GM12878 (cell line): ENCODE data around the gene PRRC2C.

Experiments
- EZH2 ChIP-seq: IDR thresholded peaks from 2 replicates; pipeline ENCODE4 v1.6.1; 2012; ENCODE audit warnings: low read depth, mild to moderate bottlenecking, control low read depth, inconsistent platforms, low read length, borderline replicate concordance; ENCODE audit not compliant: control insufficient read depth
- FOS ChIP-seq: IDR thresholded peaks from 3 replicates; pipeline ENCODE4 v1.6.1; 2011; ENCODE audit warnings: borderline replicate concordance; ENCODE audit not compliant: insufficient read length; ENCODE audit errors: extremely low read depth
- JUNB ChIP-seq: IDR thresholded peaks from 2 replicates; pipeline ENCODE4 v1.6.1; 2016; ENCODE audit warnings: antibody characterized with exemption, mild to moderate bottlenecking
- POLR2A ChIP-seq: IDR thresholded peaks from 2 replicates; pipeline ENCODE4 v1.6.1; 2011; ENCODE audit warnings: low read depth, mild to moderate bottlenecking, low read length
- ZNF274 ChIP-seq: IDR thresholded peaks from one replicate; pipeline ENCODE4 v1.8.0; 2011; ENCODE audit not compliant: insufficient read length, insufficient read depth
- TF ChIP-seq, protein P1 (sequence below), 3 experiments: IDR thresholded peaks in 2 of 3; conservative IDR thresholded peaks in 1 of 3; 2 replicates each; pipeline ENCODE4 v1.5.1; 2011; ENCODE audit warnings: low read depth in 3 of 3, low read length in 3 of 3, mild to moderate bottlenecking in 3 of 3, control low read depth in 2 of 3, moderate library complexity in 2 of 3, inconsistent platforms in 1 of 3, mixed read lengths in 1 of 3; ENCODE audit not compliant: control insufficient read depth in 2 of 3, insufficient read depth in 1 of 3; ENCODE audit errors: extremely low read depth in 1 of 3

DNA sequence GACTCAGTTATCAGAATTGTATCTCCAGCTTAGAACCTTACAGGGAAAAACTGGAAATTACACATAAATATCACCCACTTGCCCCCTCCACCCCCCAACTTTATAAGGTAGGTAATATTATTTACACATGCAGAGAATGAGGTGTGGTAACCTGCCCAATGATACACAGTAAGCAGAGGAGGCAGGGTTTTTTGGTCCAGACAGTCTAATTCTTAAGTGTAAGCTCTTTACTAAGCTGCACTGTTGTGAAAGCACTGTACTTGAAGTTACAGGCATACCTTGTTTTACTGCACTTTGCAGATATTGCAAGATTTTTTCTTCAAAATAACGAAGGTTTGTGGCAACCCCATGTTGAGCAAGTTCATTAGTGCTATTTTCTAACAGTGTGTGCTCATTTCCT lies 111.9 kb downstream of the PRRC2C start:
- TF ChIP-seq, protein P1, sequence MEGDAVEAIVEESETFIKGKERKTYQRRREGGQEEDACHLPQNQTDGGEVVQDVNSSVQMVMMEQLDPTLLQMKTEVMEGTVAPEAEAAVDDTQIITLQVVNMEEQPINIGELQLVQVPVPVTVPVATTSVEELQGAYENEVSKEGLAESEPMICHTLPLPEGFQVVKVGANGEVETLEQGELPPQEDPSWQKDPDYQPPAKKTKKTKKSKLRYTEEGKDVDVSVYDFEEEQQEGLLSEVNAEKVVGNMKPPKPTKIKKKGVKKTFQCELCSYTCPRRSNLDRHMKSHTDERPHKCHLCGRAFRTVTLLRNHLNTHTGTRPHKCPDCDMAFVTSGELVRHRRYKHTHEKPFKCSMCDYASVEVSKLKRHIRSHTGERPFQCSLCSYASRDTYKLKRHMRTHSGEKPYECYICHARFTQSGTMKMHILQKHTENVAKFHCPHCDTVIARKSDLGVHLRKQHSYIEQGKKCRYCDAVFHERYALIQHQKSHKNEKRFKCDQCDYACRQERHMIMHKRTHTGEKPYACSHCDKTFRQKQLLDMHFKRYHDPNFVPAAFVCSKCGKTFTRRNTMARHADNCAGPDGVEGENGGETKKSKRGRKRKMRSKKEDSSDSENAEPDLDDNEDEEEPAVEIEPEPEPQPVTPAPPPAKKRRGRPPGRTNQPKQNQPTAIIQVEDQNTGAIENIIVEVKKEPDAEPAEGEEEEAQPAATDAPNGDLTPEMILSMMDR (IDR thresholded peaks at IDR 0.05 in 2 of 3, conservative IDR thresholded peaks at IDR 0.05 in 1 of 3; ENCODE audit: control insufficient read depth in 2 of 3, extremely low read depth in 1 of 3, insufficient read depth in 1 of 3, low read depth in 3 of 3, low read length in 3 of 3), result no peak
- TF ChIP-seq ZNF274, result no peak
- TF ChIP-seq FOS, result no peak
- TF ChIP-seq POLR2A, result no peak
- TF ChIP-seq EZH2, result no peak
- no peak for TF ChIP-seq JUNB
